Mesothelial cell of epicardium (in vitro differentiated cells): Measurements from ENCODE around the gene AOPEP. TPM values are rescaled to one million over a fixed set of nuclear protein-coding genes. Genes with fewer than 3 reads are reported as not detected.

ENCODE experiments used
- DNase-seq, 2 experiments: peaks; one replicate each; pipeline ENCODE4 v3.0.0; 2021; ENCODE audit warnings: low spot score in 2 of 2; ENCODE audit not compliant: unreplicated experiment in 2 of 2
- H3K27ac Mint-ChIP-seq: 2 replicates; pipeline ENCODE4 v1.8.0; 2021; ENCODE audit warnings: mixed read lengths
- H3K27me3 Mint-ChIP-seq: 2 replicates; pipeline ENCODE4 v1.8.0; 2021; ENCODE audit warnings: low read depth, mixed read lengths
- H3K36me3 Mint-ChIP-seq: 2 replicates; pipeline ENCODE4 v1.8.0; 2021; ENCODE audit warnings: mixed read lengths
- H3K4me1 Mint-ChIP-seq: 2 replicates; pipeline ENCODE4 v1.8.0; 2021; ENCODE audit warnings: mixed read lengths
- H3K4me3 Mint-ChIP-seq: 2 replicates; pipeline ENCODE4 v1.8.0; 2021; ENCODE audit warnings: mild to moderate bottlenecking, moderate library complexity, mixed read lengths
- H3K9me3 Mint-ChIP-seq: 2 replicates; pipeline ENCODE4 v1.8.0; 2021; ENCODE audit warnings: mixed read lengths
- CTCF ChIP-seq: fragments of 200-600 bp; sonication (generic); IDR thresholded peaks from one replicate; pipeline ENCODE4 v1.5.0; 2021; ENCODE audit warnings: antibody characterized with exemption; ENCODE audit not compliant: unreplicated experiment
- total RNA-seq: library from RNA; stranded (reverse); gene quantifications from 3 replicates; pipeline ENCODE4 v1.2.1, GENCODE V29; 2021

The AOPEP gene
- total RNA-seq, 1 donor from 2014 or later, result 63.0 TPM

GRCh38 chr9:94785215-94786169, 59.0 kb downstream of the AOPEP start:
- Mint-ChIP-seq H3K36me3 (peaks cover under 1% of the 10 kb centered on the region), H3K4me3 (no peak overlapping the region), H3K4me1 (peaks cover 29% of the 10 kb centered on the region), H3K27me3 (no peaks in the 10 kb centered on the region), H3K27ac (peak overlapping the region; percentile 58), H3K9me3 (no peaks in the 10 kb centered on the region)
- DNase-seq, result no peak
- TF ChIP-seq CTCF, result no peak

GRCh38 chr9:94786586-94786985, 60.1 kb downstream of the AOPEP start:
- H3K27ac Mint-ChIP-seq, result peak overlapping the region; percentile 96
- H3K36me3 Mint-ChIP-seq, result peaks cover 3% of the 10 kb centered on the region
- DNase-seq, result no peak
- no peak for TF ChIP-seq CTCF
- no peaks in the 10 kb centered on the region for H3K27me3 Mint-ChIP-seq
- no peak overlapping the region for H3K4me3 Mint-ChIP-seq
- H3K9me3 Mint-ChIP-seq, result no peaks in the 10 kb centered on the region
- peaks cover 29% of the 10 kb centered on the region for H3K4me1 Mint-ChIP-seq

- H3K4me3 Mint-ChIP-seq, result no peak overlapping the region
- H3K27ac Mint-ChIP-seq, result peak overlapping the region; percentile 96
- peaks cover 34% of the 10 kb centered on the region for H3K4me1 Mint-ChIP-seq
- no peak for DNase-seq
- peaks cover 3% of the 10 kb centered on the region for H3K36me3 Mint-ChIP-seq
- H3K9me3 Mint-ChIP-seq, result no peaks in the 10 kb centered on the region
- TF ChIP-seq CTCF, result no peak
- H3K27me3 Mint-ChIP-seq, result no peaks in the 10 kb centered on the region
These were observed 60.8 kb downstream of the AOPEP start for GRCh38 chr9:94787266-94787665.

DNA sequence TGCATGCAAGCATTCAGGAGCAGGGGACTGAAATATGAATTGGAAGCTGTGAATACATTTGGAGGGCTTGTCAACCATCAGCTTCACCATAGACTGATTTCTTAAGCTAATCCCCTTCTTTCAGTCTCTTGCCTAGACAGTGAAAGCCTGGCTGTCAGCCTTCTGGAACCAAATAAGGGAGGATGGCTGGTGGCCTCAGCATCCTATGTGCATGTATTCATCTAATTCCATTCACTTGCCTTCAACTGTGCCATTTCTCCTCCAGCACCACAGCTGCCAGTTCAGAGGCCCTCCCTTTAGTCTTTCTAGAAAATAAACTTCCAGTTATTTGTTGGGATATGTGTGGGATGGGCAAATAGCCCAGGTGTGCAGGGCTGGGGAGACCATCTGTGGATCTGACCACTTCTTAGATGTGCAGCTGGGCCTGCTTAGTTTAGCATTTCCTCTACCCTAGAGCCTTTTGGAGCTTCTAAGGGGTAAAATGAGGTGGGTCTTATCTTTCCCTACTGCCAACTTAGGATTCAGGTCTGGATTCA, 62.1 kb downstream of the AOPEP start:
- Mint-ChIP-seq H3K4me1 (peaks cover 28% of the 10 kb centered on the region), H3K4me3 (no peak overlapping the region), H3K36me3 (peaks cover 13% of the 10 kb centered on the region), H3K27me3 (no peaks in the 10 kb centered on the region), H3K9me3 (no peaks in the 10 kb centered on the region), H3K27ac (peak overlapping the region; percentile 56)
- TF ChIP-seq CTCF, result no peak
- no peak for DNase-seq

DNA sequence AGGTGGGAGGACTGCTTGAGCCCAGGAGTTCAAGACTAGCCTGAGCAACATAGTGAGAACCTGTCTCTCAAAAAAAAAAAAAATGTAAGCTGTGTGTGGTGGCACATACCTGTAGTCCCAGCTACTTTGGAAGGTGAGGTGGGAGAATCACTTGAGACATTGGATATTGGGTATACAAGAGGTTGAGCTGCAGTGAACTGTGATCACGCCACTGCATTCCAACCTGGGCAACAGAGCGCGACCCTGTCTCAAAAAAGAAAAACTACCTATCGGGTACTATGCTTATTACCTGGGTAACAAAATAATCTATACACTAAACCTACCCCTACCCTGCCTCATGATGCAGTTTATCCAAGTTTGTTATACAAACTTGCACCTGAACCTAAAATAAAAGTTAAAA, 64.9 kb downstream of the AOPEP start:
- H3K36me3 Mint-ChIP-seq, result peaks cover 23% of the 10 kb centered on the region
- H3K4me1 Mint-ChIP-seq, result peaks cover 38% of the 10 kb centered on the region
- H3K4me3 Mint-ChIP-seq, result no peak overlapping the region
- no peak for DNase-seq
- TF ChIP-seq CTCF, result no peak
- H3K27ac Mint-ChIP-seq, result peak overlapping the region; percentile 47
- no peaks in the 10 kb centered on the region for H3K27me3 Mint-ChIP-seq
- no peaks in the 10 kb centered on the region for H3K9me3 Mint-ChIP-seq
